ENCODE measurements around the gene IL4I1.
A peak's percentile ranks its signal among the peaks of the same experiment; 100 is the strongest.

IL4I1 gene

GRCh38 chr19:49873129-49873521 is 23.6 kb downstream of the IL4I1 start:
- TF ChIP-seq CTCF (IDR thresholded peaks at IDR 0.05; ENCODE audit: insufficient read depth, low read length, poor library complexity, severe bottlenecking), result no peak
- H3K36me3 ChIP-seq (ENCODE audit: control insufficient read depth, insufficient read depth, low read length), result peaks cover 4% of the 10 kb centered on the region
- no peaks in the 10 kb centered on the region for H3K27me3 ChIP-seq (replicated peaks; ENCODE audit: control insufficient read depth, insufficient read depth, low read length)
- H3K4me3 ChIP-seq (replicated peaks; ENCODE audit: low read depth, low read length), result no peak overlapping the region
- DNase-seq (ENCODE audit: extremely low read depth, insufficient read length), result no peak

GRCh38 chr19:49872245-49873128 is 24.2 kb downstream of the IL4I1 start:
- peaks cover 4% of the 10 kb centered on the region for H3K36me3 ChIP-seq (ENCODE audit: control insufficient read depth, insufficient read depth, low read length)
- H3K4me3 ChIP-seq (replicated peaks; ENCODE audit: low read depth, low read length), result no peak overlapping the region
- no peaks in the 10 kb centered on the region for H3K27me3 ChIP-seq (replicated peaks; ENCODE audit: control insufficient read depth, insufficient read depth, low read length)
- no peak for TF ChIP-seq CTCF (IDR thresholded peaks at IDR 0.05; ENCODE audit: insufficient read depth, low read length, poor library complexity, severe bottlenecking)
- no peak for DNase-seq (ENCODE audit: extremely low read depth, insufficient read length)

DNA sequence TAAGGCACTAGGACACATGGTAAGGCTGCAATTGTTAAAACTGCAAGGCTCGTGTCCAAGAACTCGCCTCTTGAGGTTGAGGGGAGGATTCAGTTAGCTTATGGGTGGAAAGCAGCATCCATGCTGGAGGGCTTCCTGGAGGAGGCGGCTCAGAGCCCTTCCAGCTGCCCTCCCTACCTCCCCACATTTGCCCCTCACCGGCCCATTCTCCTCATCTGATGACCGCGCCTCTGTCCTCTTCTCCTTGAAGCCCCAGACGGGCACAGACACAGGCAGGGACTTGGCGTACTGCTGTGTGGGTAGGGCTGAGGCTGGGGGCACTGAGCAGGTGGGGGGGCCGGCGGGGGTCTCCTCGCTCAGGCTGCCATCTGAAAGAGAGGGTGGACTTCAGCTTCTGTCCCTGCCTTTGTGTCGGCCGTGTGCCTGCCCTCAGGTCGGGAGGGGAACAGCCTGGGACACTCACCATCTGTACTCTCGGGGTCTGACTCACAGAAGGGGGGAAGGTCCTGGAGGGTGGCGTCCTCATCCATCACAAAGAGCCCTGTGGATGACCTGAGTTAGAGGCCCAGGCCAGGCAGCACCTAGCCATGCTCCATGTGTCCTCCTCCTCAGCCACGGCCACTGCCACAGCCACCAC is 25.2 kb downstream of the IL4I1 start:
- no peak for DNase-seq (ENCODE audit: extremely low read depth, insufficient read length)

DNA sequence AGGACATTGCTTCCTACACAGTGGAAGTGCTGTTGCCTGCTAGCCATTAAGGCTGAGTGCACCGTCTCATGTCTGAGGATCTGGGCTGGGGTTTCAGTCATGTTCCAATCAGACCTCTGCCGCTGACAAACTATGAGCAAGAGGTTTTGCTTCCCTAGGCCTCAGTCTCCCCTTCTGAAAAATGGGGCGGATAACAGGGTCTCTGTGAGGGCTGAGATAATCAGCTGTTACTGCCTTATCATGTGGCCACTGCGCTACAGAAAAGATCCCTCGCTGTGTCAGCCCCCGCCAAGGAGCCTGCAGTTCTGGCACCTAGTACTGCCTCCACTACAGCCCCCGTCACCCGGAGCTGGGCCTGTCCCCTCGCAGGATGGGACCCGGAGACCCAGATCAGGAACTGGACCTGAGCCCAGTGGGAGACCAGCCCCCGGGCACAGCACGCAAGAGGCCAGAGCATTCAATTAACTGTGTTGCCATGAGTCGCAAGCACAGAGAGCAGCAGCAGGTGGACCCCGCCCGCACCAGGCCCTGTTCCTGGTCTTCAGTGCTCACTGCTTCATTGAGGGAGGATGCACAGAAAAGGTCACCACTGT is 26.3 kb downstream of the IL4I1 start:
- TF ChIP-seq CTCF (IDR thresholded peaks at IDR 0.05; ENCODE audit: insufficient read depth, low read length, poor library complexity, severe bottlenecking), result no peak
- DNase-seq (ENCODE audit: extremely low read depth, insufficient read length), result no peak
- peak overlapping the region; percentile 64 for H3K4me3 ChIP-seq (replicated peaks; ENCODE audit: low read depth, low read length)

More for the DNA sequence above, 25.2 kb downstream of the IL4I1 start:
- no peaks in the 10 kb centered on the region for H3K27me3 ChIP-seq (replicated peaks; ENCODE audit: control insufficient read depth, insufficient read depth, low read length)
- no peak overlapping the region for H3K4me3 ChIP-seq (replicated peaks; ENCODE audit: low read depth, low read length)
- H3K36me3 ChIP-seq (ENCODE audit: control insufficient read depth, insufficient read depth, low read length), result peaks cover 4% of the 10 kb centered on the region
- no peak for TF ChIP-seq CTCF (IDR thresholded peaks at IDR 0.05; ENCODE audit: insufficient read depth, low read length, poor library complexity, severe bottlenecking)

DNA sequence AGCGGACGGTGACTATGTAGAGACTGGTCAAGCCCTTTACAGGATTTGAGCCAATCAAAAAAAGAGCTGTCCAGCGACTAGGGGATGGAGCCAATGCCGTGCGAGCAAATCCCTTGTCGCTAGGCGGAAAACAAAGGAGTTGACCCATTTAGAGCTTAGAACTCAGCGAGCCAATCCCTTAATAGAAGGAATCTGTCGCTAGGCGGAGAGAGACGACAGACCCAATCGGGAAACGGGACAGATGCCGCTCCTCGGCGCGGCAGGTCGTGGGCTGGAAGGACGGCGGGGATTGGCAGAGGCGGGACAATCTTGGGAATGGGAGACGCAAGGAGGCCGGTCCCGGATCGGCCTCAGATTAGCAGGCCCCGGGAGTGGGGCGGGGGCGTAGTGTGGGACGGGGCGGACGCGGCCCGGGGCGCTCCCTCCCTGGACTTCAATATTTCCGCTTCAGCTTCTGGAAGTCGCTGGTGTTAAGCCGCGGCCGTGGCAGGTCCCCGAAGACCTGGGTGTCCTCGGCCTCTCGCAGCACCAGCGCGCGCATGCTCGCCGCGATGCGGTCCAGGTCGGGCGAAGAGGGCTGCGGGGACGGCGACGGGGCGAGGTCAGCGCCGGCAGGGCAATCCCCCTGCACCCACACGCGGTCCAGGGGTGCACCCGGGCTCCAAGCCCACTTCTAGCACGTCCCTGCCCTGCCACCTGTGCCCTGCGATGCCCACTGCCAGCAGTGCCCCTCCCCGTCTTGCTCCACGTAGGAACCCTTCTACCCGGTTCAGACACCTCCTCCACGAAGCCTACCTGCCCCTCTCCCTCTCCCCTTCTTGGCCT is 27.0 kb downstream of the IL4I1 start:
- Histone ChIP-seq H3K4me3 (replicated peaks; ENCODE audit: low read depth, low read length) (peak overlapping the region; percentile 64), H3K27me3 (replicated peaks; ENCODE audit: control insufficient read depth, insufficient read depth, low read length) (no peaks in the 10 kb centered on the region), H3K36me3 (ENCODE audit: control insufficient read depth, insufficient read depth, low read length) (peaks cover 8% of the 10 kb centered on the region)
- DNase-seq (ENCODE audit: extremely low read depth, insufficient read length), result peak; percentile 95
- TF ChIP-seq CTCF (IDR thresholded peaks at IDR 0.05; ENCODE audit: insufficient read depth, low read length, poor library complexity, severe bottlenecking), result no peak

More for the DNA sequence above, 26.3 kb downstream of the IL4I1 start:
- H3K27me3 ChIP-seq (replicated peaks; ENCODE audit: control insufficient read depth, insufficient read depth, low read length), result no peaks in the 10 kb centered on the region
- H3K36me3 ChIP-seq (ENCODE audit: control insufficient read depth, insufficient read depth, low read length), result peaks cover 4% of the 10 kb centered on the region

All from GM06990 (cell line).